ENCODE measurements around the gene RBM20.

Gene RBM20

DNA sequence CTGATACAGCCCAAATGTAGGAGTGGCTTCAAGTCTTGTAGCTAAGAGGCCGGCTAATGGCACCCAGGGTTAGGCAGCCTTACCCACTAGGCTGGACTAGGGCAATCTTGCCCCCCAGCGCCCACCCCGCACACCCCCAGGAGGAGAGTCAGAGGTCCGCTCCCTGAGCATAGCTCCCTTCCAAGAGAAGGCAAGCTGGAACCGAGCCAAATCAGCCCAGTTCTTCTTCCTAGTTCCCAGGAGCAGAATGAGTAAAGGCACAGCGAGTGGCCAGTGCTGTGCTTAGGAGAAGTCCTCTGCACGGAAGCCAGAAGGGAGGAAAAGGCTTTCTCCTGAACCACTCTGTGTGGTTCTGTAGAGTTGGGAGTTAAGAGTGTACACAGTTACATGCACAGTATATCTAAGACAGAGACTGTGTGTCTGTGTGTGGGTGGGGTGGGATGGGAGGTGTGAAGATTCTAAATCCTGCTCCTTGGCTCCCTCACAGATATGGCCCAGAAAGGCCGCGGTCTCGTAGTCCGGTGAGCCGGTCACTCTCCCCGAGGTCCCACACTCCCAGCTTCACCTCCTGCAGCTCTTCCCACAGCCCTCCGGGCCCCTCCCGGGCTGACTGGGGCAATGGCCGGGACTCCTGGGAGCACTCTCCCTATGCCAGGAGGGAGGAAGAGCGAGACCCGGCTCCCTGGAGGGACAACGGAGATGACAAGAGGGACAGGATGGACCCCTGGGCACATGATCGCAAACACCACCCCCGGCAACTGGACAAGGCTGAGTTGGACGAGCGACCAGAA, 167.8 kb downstream of the RBM20 start:
- no peak for DNase-seq (ENCODE audit: low read depth)

DNA sequence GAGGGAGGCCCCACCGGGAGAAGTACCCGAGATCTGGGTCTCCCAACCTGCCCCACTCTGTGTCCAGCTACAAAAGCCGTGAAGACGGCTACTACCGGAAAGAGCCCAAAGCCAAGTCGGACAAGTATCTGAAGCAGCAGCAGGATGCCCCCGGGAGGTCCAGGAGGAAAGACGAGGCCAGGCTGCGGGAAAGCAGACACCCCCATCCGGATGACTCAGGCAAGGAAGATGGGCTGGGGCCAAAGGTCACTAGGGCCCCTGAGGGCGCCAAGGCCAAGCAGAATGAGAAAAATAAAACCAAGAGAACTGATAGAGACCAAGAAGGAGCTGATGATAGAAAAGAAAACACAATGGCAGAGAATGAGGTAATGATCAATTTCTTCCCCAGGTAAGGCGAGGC, 168.4 kb downstream of the RBM20 start:
- no peak for DNase-seq (ENCODE audit: low read depth)

DNA sequence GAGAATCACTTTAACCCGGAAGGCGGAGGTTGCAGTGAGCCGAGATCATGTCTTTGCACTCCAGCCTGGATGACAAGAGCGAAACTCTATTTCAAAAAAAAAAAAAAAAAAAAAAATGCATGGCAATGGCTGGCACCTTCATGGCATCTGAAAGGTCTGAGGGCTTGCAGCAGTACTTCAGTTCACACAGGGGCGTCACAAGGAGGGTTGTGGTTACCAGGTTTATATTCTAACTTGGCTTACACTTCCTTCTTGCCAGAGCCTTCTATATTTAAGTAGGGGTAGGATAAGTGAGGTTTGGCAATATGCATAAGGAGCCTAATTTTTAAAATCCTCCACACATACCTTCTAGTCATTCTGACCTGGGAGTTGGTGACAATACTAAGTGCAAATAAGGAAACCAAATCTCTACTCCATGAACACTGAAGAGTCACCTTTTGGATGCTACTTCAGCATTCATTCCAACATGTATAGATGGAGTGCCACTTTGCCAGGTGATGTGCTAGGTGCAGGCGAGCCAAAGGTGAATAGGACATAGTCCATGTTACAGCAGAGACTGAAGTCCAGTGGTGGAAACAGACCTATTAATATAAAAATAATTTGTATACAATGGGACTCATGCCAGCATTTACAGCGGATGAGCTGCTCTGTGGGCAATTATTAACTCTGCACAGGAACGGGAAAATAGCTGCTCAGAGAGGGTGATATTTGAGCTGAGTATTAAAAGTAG, 169.8 kb downstream of the RBM20 start:
- no peak for DNase-seq (ENCODE audit: low read depth)

DNA sequence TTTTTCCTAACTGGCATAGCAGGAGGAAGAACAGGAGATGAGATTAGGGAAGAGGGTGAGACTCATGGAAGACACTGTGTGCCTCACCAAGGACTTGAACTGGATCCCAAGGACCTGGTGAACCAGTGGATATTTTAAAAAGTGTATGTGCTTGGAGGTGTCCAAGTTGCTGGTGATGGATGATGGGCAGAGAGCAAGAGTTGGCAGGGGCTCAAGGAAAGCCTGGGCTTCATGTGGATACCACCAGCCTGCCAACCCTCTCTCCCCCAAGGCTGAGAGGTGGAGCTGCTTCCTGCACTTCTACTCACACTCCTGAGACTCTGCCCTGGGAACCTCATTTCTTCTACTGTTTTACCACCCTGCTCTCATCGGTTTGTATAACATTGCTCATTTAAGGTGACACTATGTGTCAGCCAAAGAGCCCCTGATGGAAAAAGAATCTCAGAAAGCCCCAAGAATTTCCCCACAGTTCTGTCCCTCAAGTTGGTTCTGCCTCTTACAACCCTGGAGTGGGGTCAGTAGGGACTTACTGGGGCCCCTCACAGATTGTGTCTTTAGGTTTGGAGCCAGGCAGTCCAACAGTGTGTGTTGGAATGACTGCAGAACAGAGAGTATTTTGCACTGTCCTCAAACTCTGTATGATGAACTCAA, 171.3 kb downstream of the RBM20 start:
- no peak for DNase-seq (ENCODE audit: low read depth)

DNA sequence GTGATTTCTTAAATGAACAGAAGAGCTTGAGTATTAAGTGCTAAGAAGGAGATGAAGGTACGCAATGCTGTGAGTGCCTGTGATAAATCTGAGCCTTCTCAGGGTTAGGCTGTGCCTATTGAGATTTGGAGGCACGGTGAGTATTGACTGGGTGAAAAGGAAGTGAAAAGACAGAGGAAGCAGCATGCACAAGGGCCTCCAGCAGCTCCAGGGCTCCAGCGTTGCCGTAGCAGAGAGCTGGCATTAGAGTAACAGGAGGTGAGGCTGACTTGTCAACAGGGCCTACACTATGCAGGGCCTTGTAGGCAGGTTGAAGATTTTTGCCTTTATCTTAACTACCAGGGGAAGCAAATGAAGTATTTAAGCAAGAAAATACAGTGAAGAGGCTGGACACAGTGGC, 173.5 kb downstream of the RBM20 start:
- no peak for DNase-seq (ENCODE audit: low read depth)

DNA sequence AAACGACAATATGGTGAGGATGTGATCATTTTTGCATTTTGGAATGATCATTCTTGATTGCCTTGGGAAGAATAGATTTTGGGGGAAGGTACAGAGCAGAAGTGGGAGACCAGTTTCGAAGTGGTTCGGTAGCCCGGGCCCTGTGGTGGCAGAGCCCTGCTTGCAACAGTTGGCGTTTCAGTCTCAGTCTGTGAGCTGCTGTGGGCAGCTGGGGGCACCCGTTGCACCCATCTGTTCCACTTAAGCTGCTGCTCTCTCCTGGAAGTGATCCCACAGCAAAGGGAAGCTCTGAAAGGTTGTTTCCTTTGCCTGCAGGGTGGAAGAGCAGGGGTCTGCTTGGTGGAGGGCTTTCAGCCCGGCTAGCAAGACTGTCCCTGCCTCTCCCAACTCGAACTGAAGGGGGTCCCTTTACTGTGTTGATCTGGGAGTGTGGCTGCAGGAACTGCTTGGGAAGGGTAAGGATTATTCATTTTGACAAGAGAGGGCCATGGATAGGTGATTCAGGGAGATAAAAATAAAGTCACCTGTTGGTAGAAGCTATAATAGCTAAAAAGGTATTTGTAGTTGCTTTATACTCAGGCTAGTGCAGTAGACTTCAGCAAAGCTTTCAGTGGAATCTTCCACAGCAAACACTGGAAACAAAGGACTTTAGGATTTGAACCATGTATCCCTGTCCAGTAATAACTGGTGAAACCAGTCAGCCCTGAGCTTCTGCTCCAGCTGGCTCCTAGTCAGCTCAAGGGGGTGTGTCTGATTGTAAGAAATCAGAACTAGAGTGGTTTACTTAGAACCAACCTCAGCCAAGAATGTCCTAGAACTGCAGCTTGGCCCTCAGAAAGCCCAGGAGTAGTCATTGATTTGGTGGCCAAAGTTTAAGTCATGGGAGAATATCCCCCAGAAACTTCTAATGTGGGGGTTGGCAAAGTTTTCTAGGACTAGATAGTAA, 174.4 kb downstream of the RBM20 start:
- DNase-seq (ENCODE audit: low read depth), result no peak

DNA sequence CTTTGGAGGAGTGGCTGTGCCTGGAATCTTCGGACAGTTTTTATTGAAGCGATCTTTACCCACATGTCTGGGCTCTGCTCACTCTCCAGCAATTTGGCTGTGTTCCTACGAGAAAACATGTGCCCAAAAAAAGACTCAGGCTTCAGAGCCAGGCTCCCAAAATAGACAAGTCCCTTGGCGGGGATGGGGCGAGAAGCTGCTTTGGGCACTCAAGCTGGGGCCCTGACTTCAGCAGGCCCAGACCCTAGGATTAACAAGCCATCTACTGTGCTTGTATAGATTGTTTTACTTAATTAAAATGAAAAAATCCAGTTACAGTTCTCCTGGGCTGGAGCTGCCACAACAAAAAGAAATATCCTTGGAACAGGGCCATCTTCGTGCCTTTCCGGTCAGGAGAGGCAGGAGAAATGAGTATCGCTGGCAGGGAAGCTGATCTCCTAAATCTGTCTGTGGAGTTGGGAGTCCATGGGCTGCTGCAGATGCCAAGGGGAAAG, 176.2 kb downstream of the RBM20 start:
- DNase-seq (ENCODE audit: low read depth), result no peak

DNA sequence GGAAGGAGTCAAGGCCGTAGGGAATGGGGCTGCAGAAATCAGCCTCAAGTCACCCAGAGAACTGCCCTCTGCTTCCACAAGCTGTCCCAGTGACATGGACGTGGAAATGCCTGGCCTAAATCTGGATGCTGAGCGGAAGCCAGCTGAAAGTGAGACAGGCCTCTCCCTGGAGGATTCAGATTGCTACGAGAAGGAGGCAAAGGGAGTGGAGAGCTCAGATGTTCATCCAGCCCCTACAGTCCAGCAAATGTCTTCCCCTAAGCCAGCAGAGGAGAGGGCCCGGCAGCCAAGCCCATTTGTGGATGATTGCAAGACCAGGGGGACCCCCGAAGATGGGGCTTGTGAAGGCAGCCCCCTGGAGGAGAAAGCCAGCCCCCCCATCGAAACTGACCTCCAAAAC, 177.4 kb downstream of the RBM20 start:
- DNase-seq (ENCODE audit: low read depth), result no peak

DNA sequence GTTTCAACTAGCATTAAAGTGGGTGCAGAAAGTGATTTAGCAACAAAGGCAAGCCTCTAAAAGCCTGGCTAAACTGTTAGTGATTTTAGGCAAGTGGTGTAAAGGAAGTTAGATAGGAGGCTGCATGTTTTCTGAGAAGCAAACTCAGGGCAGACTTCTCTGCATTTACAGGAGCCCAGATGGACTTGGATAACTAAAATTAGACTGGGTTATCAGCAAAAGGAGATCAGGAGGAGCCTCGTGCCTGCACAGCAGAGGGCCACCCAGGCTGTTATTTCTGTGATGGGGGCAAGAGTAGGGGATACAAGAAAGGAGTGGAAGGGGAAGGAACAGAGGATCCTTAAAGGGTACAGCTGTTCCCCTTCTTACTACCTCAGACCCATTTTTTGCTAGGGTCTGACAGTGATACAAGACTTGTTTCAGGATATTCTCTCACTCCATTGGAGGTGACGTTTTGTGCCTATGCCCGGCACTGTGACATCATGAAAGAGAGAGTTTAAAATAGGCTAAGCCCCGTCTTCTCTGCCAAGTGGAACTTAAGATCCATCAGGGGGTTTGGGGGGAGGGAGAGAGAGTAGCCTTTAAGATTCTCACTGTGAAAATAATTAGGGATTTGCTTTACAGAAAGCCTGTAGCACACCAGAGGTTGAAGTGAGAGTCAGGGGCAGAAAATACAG, 178.0 kb downstream of the RBM20 start:
- no peak for DNase-seq (ENCODE audit: low read depth)

DNA sequence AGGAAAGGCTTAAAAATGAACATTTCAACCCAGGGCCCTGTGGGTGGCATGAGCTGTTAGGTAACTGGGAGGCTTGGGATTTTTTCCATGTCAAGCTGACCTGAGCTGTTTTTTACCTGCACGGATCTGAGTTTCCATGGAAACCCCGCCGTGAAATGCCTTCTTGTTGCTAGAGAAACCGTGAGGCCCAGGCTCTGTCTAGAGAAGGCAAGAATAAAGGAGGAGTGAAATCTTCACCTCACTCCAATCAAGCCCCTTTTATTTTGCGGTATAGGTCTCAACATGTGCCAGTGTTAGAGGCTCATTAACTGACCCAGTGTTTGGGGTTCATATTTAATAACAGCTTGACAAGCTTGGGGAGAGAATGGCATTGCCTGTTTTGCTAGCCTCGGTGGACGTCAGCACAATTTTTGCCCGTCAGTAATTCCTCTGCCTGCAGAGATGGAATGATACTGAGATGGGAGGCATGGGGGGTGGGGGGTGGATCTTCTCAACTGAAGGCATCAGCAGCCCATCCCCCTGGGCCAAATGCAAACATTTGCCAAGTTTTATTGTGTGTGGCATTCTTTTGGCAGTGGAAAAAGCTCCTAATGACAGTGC, 178.7 kb downstream of the RBM20 start:
- DNase-seq (ENCODE audit: low read depth), result no peak

DNA sequence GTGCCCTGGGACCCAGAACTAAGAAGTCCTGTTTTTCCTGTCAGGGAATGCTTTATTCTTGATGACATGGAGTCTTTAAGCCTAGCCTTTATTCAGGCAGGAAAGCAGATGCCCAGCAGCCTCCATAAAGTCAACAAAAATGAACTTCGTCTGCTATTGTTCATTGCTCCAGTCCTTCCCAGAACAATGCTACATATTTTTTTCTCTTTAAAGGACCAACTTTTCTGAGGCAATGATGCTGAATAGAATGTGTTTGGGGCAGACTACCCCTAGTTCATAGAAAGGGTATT, 180.0 kb downstream of the RBM20 start:
- DNase-seq (ENCODE audit: low read depth), result no peak

DNA sequence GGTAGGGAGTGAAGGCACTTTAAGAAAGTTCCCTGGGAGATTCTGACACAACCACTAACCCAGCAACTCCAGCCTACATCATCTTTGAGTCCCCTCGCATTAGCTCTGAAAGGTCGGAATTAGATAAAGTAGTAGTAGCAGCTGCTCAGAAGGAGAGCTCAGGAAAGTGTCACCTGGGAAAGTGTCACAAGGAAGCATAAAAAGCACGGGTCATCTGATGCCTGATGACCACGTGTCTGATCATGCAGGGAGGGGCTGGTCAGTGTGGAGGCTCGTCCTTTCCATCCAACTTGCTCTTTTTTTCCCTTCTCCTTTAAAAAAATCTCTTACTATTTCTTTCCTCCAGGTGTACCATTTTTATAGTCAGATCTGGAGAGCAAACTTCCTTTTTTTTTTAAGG, 180.5 kb downstream of the RBM20 start:
- no peak for DNase-seq (ENCODE audit: low read depth)

DNA sequence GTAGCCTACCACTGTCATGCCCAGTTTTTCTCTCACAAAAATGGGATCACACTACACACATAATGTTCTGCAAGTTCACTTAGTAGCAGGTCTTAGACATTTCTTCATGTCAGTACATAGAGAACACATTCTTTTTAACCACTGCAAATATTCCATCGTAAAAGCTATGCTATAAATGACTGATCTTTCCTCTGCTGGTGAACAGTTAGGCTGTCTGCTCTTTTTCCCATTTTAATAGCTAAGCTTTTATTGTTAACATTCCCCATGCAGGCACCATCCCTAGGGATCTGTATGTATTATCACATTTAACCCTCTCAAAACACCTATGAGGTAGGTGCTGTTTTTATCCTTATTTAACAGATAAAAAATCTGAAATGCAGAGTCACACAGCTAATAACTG, 181.4 kb downstream of the RBM20 start:
- DNase-seq (ENCODE audit: low read depth), result no peak

DNA sequence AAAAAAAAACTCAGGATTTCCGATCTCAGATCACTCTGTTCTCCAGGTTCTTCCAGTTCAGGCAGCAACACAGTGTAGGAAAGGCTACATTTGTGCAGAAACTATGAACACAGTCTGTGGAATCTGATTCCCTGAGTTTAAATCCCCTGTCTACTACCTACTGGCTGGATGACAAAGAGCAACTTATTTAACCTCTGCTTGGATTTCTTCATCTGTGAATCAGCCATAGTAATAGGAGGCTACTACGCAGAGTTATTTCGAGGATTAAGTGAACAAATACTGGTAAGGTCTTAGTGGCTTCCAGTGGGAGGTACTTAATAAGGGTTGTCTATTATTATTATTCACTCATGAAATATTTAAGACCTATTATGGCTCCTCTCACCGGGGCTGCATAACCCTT, 183.3 kb downstream of the RBM20 start:
- no peak for DNase-seq (ENCODE audit: low read depth)

DNA sequence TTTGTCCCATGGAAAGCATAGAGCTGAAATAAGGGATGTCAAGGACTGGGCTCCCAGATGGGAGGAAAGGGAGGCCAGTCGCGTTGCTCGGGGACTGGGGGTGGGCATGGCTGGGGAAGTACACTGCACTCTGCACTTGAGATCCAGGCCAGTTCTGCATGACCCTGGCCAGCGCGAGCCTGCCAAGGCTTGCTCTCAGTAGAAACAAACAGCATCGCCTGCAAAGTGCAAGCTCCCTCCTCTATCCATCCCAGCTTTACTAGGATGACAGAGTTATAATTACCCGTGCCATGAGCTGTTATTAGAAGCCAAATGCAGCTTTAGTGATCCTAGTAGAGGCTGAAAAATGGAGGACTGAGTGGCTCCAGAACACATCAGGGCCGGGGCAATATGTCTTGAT, 183.7 kb downstream of the RBM20 start:
- no peak for DNase-seq (ENCODE audit: low read depth)

DNA sequence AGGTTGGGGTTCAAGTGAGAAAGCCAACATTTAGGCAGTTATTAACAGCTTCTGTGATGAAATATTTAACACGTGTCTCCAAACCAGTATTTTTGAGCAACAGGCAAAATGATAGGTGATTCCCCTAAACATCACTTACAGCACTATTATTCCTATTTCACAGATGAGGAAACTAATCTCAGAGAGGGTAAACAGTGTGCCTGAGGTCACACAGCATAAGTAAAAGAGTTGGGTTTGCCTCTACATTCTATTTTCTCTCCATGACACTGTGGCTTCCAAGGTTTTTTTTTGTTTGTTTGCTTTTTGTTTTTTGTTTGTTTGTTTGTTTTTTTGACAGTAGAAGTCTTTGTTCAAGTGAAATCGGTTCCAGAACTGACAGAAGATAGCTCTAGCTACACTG, 184.4 kb downstream of the RBM20 start:
- no peak for DNase-seq (ENCODE audit: low read depth)

DNA sequence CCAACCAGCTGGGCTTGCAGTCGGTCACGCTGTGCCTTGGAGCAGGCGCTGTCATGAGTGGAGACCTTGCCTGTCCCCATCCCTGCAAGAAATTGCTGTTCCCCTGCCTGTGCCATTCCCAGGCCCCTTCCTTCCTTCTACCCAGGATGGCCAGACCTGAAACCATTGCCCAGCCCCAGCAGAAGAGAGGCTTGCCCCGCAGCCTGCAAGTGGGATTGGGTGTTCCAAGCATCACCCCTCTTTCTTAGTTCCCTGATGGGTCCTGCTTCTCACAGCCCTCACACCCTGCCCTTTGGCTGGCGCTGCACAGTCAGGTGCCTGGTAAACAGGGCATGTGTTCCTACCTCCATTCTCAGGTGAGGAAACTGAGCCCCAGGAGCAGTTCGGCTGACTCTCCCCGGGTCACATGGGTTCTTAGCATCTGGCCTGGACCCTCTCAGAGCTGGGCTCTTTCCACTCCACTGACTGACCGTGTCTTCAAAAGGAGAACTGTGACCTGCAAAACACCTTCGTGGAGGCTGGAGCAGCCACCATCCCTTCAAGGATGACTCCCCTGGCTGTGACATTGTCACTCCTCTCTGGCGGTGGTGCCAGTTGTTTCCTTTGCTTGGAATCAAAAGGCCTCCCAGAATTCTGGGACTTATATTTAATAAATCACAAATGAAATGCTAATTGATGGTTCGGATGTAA, 185.7 kb downstream of the RBM20 start:
- DNase-seq (ENCODE audit: low read depth), result no peak

DNA sequence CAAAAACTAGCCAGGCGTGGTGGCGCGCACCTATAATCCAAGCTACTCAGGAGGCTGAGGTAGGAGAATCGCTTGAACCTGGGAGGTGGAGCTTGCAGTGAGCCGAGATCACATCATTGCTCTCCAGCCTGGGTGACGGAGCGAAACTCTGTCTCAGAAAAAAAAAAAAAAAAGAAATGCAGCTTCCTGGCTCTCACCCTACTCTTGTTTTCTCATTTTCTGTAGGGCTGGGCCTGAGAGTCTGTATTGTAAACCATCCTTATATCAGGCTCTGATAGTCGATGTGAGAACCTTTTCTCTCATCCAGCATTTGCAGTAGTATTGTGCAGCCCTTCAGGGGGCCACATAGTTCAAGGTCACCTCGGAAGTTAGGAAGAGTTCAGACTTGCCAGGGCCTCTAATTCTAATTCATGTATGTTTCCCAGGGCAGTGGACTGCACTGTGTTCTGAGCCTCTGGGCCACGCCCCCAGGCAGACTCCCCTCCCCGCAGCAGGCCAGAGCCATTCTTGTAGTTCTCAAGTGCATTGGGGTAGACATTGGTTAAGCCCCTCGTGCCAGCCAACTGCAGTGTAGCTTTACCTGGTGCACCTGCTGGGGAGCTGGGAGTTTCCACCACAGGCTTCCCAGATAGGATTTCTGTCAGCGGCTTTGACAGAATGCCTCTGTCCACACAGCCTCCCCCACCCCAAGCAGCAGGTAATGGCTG, 189.3 kb downstream of the RBM20 start:
- DNase-seq (ENCODE audit: low read depth), result no peak

DNA sequence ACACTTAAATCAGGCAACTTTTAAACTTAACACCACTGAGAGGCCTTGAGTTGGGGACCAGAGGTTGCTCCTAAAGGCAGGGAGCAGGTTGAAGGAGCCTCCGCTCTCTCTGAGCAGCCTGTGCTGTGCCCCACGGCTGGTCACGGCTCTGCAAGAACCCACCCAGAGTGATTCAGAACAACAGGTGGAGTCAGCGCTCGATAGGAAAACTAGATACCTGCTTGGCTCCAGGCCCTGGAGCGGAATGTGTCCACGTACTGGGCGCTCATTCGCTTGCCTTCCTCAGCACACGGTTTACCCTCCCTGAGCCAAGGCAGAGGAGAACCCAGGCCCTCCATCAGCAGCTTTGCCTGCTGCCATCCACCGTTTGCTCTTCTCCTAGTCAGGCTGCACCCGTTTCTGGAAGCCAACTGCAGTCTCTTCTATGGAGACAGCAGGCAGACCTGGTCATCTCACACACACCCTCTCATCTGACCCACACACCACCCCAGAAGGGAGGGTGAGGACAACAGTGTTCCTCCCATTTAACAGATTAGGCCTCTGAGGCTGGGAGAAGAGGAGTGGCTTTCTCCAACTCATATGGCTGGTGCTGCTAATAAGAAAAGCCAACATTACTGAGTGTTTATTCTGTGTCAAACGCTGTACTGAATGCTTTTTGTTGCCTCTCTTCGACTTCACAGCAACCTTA, 189.9 kb downstream of the RBM20 start:
- no peak for DNase-seq (ENCODE audit: low read depth)
